Activated CD8-positive, alpha-beta memory T cell treated with anti-CD3 and anti-CD28 coated beads for 36 hours (primary cell): Measurements from ENCODE around the gene DHRS7C. TPM values are rescaled to one million over a fixed set of nuclear protein-coding genes. Genes with fewer than 3 reads are reported as not detected.
"Not testable (repeated sequence)": the region's sequence is repeated elsewhere in the genome, so short reads cannot be mapped to it uniquely, and the experiment has no call there.

Source experiments
- CTCF ChIA-PET: fragments of 350-600 bp; sonication (Branson Sonifier 250); formaldehyde crosslinking; loops from one replicate; lab custom pipeline; 2021; ENCODE audit warnings: antibody characterized with exemption; lab: Charles Lee
- POLR2A ChIA-PET: fragments of 350-600 bp; sonication (Branson Sonifier 250); formaldehyde crosslinking; loops from one replicate; lab custom pipeline; 2021; ENCODE audit warnings: antibody characterized with exemption; lab: Charles Lee
- total RNA-seq, 2 experiments: library from RNA; stranded (reverse); gene quantifications; one replicate each; pipeline ENCODE4 v1.2.3, GENCODE V29; 2021

The DHRS7C gene
- total RNA-seq, 2 experiments from 2014 or later = not detected

DNA sequence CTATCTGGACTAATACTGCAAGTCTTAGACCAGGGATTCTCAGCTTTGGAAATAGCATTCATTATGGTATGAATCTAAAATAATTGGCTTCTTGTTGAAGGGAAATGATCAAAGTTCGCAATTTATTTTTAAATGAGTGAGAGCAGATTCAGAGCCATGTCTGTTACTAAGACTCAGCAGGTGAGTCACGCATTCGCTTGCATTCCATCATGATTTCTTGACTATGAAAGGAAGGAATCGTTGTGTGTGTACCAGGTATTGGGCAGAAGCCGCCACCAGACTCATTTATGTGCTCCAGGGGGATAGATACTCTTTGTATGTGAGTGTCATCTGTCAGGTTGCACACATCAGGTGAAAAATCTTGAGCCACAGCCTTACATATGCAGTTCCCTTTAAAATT lies 19.7 kb upstream of the DHRS7C start:
- ChIA-PET POLR2A (no interaction called here), CTCF (no interaction called here)

DNA sequence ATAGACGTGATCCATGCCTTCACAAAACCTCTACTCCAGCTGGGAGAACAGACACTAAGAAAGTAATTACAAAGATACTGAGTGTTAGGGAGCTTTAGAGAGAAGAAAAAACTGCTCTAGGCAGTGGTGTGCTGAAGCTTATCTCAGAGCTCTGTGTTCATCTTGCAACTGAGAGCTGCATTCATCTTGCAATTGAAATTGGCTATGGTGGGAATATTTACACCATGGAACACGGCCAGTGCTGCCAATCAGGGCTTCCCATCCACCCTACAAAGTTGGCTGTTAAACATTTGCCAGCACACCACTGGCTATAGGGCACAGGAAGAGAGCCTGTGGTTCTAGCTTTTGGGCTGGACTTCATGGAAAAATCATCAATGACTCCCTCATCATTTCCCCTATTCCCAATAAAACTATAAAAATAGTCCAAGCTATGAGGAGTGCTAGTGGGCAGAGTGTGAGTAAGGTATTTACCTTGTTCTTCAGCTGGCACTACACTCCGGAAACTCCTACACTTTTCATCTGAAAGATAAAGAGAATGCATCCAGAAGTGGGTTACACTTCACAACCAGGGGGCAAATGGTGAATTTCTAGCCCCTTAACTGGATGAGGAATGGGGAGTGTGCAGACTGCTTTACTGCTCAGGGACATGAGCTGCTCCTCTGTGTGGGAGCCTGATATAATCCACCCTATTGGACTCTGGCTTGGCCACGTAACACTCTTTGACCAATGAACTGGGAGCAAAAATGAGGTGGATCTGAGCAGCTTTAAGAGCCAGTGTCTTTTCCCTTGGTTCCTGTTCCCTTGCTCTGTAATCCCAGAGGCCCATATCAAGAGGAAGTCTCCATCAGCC lies 18.9 kb upstream of the DHRS7C start:
- CTCF ChIA-PET = no interaction called here

DNA sequence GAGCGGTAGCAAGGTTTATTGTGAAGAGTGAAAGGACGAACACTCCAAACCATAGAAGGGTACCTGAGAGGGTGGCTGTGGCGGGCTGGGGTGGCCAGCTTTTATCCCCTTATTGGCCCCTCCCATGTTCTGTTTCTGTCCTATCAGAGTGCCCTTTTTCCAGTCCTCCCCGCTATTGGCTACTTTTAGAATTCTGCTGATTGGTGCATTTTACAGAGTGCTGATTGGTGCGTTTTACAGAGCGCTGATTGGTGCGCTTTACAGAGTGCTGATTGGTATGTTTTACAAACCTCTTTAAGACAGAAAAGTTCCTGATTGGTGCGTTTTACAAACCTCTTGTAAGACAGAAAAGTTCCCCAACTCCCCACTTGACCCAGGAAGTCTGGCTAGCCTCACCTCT lies 18.0 kb upstream of the DHRS7C start:
- ChIA-PET CTCF (no interaction called here), POLR2A (no interaction called here)

More for the DNA sequence above, 18.9 kb upstream of the DHRS7C start:
- POLR2A ChIA-PET = no interaction called here

DNA sequence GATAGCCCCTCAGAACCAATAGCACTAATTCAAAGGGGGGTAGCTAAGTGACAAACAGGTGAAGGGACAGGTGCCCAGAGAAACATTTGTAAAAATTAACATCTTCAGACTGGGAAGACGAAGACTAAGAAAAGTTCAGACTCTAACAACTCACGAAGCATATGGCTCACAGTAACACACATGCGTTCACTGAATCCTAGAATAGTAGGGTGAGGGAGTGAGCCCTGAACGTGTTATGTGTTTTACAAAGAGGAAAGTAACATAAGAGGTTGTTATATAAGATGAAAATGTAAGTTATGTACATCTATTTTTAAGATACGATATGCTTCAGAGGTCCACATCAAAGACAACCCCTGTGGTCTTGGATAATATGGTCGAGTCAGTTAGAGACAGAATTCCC lies 15.3 kb upstream of the DHRS7C start:
- ChIA-PET CTCF (no interaction called here), POLR2A (no interaction called here)

DNA sequence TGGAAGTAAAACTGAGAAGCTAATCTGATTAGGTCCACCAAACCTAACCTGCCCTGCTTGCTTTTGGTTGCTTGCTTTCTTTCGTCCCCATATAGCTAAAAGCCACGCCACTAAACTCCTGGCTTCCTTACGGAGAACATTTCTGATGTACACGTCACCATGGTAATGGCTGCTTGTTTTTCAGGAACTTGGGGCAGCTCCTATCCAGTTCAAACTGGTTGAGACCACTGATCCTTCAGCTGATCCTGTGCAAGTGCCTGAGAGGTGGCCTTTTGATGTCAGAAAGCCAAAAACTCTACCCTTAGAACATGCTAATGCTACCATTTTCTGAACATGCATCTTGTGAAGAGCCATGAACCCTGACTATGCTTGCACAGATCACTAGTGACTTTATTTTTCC lies 14.4 kb upstream of the DHRS7C start:
- CTCF ChIA-PET = no interaction called here
- POLR2A ChIA-PET = no interaction called here

DNA sequence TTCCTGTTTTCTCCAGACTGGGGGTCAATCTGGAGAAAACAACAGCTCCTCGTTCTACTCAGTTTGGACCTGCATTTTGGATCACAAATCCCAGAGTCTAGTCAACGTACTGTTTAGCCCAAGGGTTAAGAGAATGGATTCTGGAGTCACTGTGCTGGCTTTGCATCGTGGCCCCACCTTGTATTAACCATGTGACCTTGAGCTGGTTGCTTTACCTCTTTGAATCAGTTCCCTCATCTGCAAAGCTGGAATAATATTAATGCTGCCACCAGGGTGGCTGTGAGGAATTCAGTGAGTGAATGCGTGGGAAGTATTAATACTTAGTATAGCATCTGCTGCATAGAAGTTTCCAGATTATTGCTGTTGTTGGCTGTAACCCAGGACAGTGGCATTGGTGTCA lies 11.3 kb upstream of the DHRS7C start:
- CTCF ChIA-PET = no interaction called here

DNA sequence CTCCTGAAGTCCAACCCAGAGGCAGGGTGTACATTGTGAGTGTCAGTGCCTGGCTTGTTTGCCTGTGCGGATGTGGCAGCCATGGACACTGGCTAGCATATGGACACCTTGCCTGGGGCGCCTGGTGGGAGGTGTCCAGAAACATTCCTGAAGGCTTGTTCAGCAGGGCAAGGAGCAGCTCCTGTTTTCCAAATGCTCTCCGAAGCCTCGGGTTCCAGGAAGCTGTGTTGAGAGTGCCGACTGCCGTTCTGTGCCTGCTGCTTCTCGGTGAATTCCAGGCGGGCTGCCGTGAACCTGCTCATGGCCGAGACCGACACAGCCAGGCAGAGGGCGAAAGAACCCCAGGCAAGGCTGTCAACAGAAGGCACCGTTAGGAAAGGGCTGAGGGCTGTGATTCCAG lies 10.9 kb upstream of the DHRS7C start:
- POLR2A ChIA-PET = interaction anchor here (0.7 kb wide), 1 partner anchor 13 kb away, joined by 4 read pairs; no protein-coding TSS in a partner anchor
- CTCF ChIA-PET = no interaction called here

More for the DNA sequence above, 11.3 kb upstream of the DHRS7C start:
- POLR2A ChIA-PET = no interaction called here

DNA sequence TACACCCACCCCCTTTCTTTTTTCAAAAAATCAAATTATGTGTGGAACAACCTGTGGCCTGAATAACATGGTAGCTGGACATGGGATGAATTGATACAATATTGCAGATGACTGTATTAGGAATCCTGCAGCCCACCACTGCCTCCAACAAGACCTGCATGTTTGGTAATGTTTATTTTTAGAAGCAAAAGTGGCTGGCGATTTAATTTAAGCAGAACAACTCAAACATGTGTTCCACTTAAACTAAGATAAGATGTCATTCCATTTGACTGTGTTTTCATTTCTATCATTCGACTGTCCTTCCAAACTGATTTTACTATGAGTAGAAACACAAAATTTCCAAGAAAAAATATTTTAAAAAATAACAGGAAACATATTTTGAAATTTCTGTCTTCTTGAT lies 10.1 kb upstream of the DHRS7C start:
- CTCF ChIA-PET = no interaction called here
- POLR2A ChIA-PET = interaction anchor here (0.7 kb wide), 1 partner anchor 14 kb away, joined by 4 read pairs; no protein-coding TSS in a partner anchor

DNA sequence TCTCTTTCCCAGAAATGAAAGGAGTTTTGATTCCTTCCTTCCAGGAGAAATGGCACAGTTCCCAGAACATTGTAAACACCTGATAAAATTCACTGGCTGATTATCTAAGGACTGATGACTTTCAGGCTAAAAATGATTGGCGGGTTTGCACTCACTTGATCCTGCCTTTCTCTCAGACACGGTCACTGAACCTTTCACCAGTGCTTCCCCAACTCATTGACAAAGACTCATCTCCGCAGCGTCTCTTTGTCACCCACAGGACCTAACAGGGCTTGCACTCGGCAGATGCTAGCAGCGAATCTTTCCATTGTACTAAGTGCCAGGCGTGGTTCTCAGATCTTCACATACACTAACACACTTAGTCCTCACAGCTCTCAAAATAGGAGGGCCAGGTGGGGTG lies 7.3 kb upstream of the DHRS7C start:
- ChIA-PET CTCF (no interaction called here), POLR2A (no interaction called here)

DNA sequence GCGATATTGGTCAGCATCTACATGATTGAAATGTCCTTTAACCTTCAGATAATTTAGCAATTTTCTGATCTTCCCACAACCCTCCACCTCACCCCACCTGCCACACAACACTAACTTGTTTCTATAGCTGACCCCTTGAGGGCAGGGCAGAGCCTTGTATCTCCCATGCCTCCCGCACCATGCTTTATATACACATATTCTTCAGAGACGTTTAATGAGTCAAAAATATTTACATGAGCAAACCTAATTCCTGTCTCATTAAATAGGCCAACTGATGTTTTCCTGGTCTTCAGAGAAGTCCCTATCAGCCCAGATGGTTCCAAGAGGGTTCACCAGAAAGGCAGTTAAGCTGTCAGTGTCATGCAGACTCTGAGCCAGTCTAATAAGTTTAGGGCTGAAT lies 6.6 kb upstream of the DHRS7C start:
- POLR2A ChIA-PET = no interaction called here
- CTCF ChIA-PET = no interaction called here

DNA sequence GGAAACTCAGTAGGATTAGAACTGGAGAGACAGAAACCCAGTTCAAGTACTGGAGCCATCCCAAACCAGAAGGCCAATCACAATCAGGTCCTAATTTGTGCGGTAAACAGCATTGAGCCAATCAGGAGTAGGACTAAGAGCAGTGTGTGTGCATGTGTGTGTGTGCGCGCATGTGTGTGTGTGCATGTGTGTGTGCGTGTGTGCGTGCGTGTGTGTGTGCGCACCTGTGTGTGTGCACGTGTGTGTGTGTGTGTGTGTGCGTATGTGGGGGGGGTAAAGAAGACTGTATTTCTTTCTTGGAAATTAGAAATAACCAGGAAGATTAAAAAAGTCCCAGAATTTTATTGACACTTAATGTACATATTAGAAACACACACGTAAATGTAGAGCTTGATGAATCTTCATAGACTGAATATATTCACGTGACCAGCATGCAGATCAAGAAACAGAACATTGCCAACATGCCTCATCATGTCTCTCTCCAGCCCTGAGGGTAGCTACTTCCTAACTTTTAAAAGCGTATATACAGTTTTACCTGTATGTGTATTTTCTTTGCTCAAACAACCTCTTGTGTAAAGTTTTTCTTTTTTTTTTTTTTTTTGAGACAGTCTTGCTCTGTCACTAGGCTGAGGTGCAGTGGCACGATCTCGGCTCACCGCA lies 919 bp upstream of the DHRS7C start:
- ChIA-PET POLR2A (no interaction called here), CTCF (no interaction called here)

DNA sequence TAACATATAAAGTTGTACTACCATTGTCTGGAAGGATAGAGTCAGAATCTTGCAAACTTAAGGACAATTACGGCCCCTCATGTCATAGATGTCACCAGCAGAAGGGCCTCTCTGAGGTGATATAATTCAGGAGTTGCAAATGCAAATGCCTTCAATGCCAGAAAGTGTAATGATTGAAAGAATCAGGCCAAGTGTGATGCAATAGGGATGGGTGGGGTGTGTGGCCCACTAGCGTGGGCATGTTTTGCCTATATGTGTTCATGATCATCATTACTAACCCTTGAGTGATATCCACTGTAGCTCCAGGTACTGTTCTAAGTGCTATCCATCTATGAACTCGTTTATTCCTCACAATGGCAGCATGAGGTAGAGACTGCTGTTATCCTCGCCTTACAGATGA lies 1.1 kb downstream of the DHRS7C start:
- POLR2A ChIA-PET = no interaction called here

DNA sequence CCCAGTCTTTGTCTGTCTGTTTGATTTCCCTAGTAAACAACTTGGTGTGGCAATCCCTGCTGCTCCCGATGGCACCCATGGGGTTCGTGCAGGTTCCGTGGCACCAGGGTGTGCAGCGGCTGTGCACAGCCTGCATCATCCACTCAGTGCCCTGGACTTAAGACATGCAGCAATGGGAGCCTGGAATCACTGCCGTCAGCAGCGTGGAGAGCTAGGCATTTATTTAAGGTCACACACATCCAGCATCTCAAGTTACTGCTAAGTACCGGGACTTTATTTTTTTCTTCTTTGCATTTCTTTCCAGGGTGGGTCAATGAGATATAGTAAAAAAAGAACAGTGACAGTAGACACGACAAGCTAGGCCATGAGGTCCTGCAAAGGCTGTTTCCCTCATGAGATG lies 2.8 kb downstream of the DHRS7C start:
- ChIA-PET CTCF (no interaction called here), POLR2A (no interaction called here)

More for the DNA sequence above, 1.1 kb downstream of the DHRS7C start:
- CTCF ChIA-PET = no interaction called here

DNA sequence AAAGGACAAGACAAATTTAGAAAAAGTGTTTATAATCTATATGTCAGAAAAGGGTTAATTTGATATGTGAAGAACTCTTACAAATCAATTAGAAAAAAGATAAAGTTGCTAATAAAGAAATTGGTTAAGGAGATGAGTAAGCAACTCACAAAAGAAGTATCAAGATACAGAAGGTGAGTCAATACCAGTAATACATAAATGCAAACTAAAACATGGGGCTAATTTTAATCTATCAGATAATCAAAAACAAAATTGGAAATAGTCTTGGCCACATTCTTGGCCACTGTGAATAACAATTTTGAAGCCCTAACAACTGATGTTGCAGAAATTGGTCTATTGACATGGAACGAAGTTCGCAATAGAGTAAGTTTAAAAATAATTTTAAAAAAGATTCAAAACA lies 6.8 kb downstream of the DHRS7C start:
- CTCF ChIA-PET = no interaction called here
- POLR2A ChIA-PET = no interaction called here

DNA sequence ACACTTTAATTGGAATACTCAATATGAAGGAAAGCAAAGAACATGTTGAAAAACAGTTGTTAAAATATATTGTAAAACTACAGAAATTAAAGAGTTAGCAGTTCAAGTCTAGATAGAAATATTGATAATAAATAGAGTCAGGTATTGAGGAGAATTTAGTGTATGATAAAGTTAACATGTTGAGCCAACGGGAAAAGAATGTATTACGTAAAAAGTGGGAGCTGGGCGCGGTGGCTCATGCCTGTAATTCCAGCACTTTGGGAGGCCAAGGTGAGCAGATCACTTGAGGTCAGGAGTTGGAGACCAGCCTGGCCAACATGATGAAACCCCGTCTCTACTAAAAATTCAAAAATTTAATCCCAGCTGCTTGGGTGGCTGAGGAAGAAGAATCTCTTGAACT lies 7.9 kb downstream of the DHRS7C start:
- CTCF ChIA-PET = interaction anchor here (1.5 kb wide), 1 partner anchor 15 kb away, joined by 3 read pairs; no protein-coding TSS in a partner anchor
- POLR2A ChIA-PET = not testable (repeated sequence)

DNA sequence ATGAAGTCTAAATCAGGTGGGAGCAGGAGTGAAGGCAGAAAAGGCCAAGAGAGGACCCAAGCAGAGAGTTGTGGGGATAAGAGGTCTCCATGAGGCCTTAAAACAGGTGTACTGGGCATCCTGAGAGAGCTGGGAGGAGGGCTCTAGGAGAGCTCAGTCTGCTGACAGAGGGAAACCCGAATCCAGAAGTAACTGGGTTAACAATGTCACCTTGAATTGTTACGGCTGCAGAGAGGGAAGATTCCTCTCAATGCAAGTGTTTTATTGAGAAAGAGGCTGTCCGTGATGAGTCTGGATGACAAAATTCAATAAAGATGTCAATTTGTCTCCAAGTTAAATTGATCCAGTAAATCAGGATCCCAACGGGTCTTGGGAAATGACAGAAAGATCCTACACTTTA lies 8.3 kb downstream of the DHRS7C start:
- ChIA-PET CTCF (interaction anchor here (1.5 kb wide), 1 partner anchor 15 kb away, joined by 3 read pairs; no protein-coding TSS in a partner anchor), POLR2A (no interaction called here)

DNA sequence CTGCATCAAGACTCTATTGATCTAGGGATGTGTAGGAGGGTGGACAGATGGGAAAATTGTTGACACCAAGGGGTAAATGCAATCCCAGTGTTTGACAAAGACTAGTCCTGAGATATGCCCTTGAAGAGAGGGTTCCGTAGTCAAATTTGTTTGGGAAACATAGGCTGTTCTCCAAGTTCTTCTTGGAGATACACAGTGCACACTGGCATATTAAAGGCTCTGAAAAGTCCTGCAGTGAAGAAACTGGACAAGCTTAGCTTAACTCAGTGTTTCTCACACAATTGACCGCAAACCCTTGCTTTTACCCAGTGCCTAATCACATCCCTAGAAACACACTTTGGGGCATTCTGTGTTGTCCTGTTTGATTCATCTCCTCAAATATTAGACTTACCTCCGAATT lies 10.8 kb downstream of the DHRS7C start:
- ChIA-PET POLR2A (no interaction called here), CTCF (no interaction called here)

DNA sequence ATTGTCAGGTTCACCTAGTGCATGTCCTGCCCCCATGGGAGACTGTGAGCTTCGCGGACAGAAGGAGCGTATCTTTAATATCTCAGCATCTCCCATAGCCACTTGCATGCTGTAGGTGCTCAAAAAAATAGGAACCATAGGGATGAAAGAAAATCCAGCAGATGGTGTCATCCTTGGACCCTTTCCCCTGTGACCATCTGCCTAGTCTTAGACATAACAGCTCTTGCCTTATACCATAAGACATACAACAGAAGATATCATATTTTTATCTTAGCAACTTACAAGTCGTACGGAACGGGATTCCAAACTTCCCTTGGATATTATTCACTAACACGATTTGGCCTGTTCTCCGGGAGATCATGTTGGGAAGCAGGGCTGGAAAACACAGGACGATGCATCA lies 14.5 kb downstream of the DHRS7C start:
- ChIA-PET POLR2A (no interaction called here), CTCF (no interaction called here)

DNA sequence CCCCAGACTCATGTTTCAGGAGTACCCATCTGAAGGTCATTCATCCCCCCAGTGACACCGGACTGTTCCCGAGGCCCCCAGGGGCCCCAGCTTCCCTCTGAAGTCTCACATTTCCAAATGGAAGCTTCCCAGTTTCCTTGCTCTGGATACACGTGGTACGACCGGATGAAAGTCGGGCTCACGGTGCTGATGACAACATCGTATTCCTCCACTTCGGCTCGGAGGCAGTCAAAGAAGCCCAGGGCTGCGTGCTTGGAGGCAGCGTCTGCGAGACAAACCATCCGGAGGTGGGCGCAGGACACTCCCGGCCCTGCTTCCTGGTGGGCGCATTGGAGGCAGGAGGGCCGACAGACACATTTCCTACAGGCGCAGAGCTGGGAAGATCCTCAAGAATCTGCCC lies 18.7 kb downstream of the DHRS7C start:
- ChIA-PET POLR2A (no interaction called here), CTCF (no interaction called here)

DNA sequence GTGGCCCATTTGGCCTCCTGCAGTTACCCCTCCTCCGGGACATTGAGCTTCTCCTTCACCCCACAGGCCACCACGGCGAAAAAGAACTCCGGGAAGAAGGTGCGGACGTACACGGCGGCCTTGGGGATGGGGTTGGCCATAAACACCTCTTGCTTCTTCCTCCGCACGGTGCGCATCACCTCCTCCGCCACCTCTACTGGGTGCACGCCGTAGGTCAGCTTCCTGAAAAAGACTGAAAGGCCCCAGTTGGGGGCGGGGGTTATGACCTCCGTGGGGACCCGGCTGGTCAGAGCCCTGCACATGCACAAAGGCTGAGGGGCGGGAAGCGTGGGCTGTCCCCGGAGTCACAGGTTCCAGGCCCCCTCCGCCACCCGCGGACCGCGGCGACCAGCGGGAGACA lies 19.9 kb downstream of the DHRS7C start:
- POLR2A ChIA-PET = no interaction called here
- CTCF ChIA-PET = no interaction called here
